Measurements from ENCODE around the gene PIGK. TPM values are rescaled to one million over a fixed set of nuclear protein-coding genes. Genes with fewer than 3 reads are reported as not detected.
"Not testable (repeated sequence)": the region's sequence is repeated elsewhere in the genome, so short reads cannot be mapped to it uniquely, and the experiment has no call there.

PIGK gene
- total and polyA plus RNA-seq, 2 of the 4 experiments (the other 2 are of a cell fraction), result 15.6 to 21.2 TPM

- H4K20me1 ChIP-seq (ENCODE audit: insufficient read depth, low read length); H2BK5ac ChIP-seq (ENCODE audit: low read depth, low read length, poor library complexity, severe bottlenecking); H2AFZ ChIP-seq (replicated peaks; ENCODE audit: low read length, poor library complexity); H2AK9ac ChIP-seq (replicated peaks; ENCODE audit: low read depth, low read length, poor library complexity); BruUV-seq (replicated peaks); intact Hi-C loops (cut with micrococcal nuclease); H3K4me1 ChIP-seq (ENCODE audit: control insufficient read depth, insufficient read depth, low read length); H4K8ac ChIP-seq (ENCODE audit: low read depth in 2 of 2, low read length in 2 of 2); H2BK20ac ChIP-seq (ENCODE audit: low read depth, low read length); CTCF ChIA-PET; POLR2A ChIA-PET (ENCODE audit: unreplicated experiment); H2BK120ac ChIP-seq (ENCODE audit: low read depth, low read length); H3K9me3 ChIP-seq (ENCODE audit: control insufficient read depth, insufficient read depth, low read length); H3K4me2 ChIP-seq (ENCODE audit: low read depth, low read length); H2AK5ac ChIP-seq (ENCODE audit: low read depth, low read length); dilution Hi-C loops (cut with HindIII; ENCODE audit: low sequenced_read_pairs, unreplicated experiment); H3K27me3 ChIP-seq (ENCODE audit: control insufficient read depth, insufficient read depth, low read length); DNase-seq; H3K79me1 ChIP-seq (ENCODE audit: low read depth in 1 of 2, low read length in 2 of 2); H3K23ac ChIP-seq (ENCODE audit: low read depth, low read length); H3K27ac ChIP-seq (ENCODE audit: insufficient read depth, low read length); ATAC-seq (ENCODE audit: low read depth); H3K36me3 ChIP-seq (ENCODE audit: control insufficient read depth, insufficient read depth, low read length); H3K9me1 ChIP-seq (ENCODE audit: insufficient read depth, low read length); H3K14ac ChIP-seq (replicated peaks; ENCODE audit: low read depth, low read length); H4K91ac ChIP-seq (ENCODE audit: insufficient read depth, low read depth, low read length); H3K4me3 ChIP-seq (ENCODE audit: insufficient read depth, low read depth, low read length); H3K4ac ChIP-seq (ENCODE audit: low read depth, low read length); H3K56ac ChIP-seq (ENCODE audit: extremely low read depth, insufficient read depth, low read length); H3K9ac ChIP-seq (ENCODE audit: low read depth, low read length); H2BK15ac ChIP-seq (ENCODE audit: low read depth, low read length); H3K18ac ChIP-seq (ENCODE audit: low read depth, low read length); H4K5ac ChIP-seq (ENCODE audit: low read depth, low read length); in situ Hi-C loops (cut with MboI; ENCODE audit: low sequenced_read_pairs): not testable (repeated sequence)
- WGBS, 2 experiments (ENCODE audit: extremely low coverage in 2 of 2, insufficient read length in 1 of 2), result no CpG with 5 or more reads among the region's 4 CpGs
Observed at GRCh38 chr1:77186907-77187306, 32.3 kb downstream of the PIGK start.

All from IMR-90 (cell line).